Activated T-cell treated with anti-CD3 and anti-CD28 coated beads, Interleukin-2, amount 50 U/mL, for 48 hours (primary cell): ENCODE measurements around the gene TET1.
"Not testable (repeated sequence)": the region's sequence is repeated elsewhere in the genome, so short reads cannot be mapped to it uniquely, and the experiment has no call there.

Source experiments
- DNase-seq, 2 experiments: peaks; one replicate each; pipeline ENCODE4 v3.0.0-alpha.2; 2020

The TET1 gene

DNA sequence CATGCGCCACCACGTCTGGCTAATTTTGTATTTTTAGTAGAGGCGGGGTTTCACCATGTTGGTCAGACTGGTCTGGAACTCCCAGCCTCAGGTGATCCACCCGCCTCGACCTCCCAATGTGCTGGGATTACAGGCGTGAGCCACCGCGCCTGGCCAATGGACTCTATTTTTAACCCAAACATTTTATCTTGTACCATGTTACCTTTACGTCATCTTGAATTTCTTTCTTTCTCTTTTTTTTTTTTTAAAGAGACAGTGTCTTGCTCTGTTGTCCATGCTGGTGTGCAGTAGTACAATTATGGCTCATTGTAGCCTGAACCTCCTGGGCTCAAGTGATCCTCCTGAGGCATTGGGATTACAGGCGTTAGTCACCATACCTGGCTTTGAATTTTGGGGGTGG, 57.6 kb downstream of the TET1 start:
- DNase-seq = not testable (repeated sequence)

GRCh38 chr10:68618234-68618633, 58.1 kb downstream of the TET1 start:
- DNase-seq = no peak

GRCh38 chr10:68619595-68619994, 59.5 kb downstream of the TET1 start:
- DNase-seq = no peak

DNA sequence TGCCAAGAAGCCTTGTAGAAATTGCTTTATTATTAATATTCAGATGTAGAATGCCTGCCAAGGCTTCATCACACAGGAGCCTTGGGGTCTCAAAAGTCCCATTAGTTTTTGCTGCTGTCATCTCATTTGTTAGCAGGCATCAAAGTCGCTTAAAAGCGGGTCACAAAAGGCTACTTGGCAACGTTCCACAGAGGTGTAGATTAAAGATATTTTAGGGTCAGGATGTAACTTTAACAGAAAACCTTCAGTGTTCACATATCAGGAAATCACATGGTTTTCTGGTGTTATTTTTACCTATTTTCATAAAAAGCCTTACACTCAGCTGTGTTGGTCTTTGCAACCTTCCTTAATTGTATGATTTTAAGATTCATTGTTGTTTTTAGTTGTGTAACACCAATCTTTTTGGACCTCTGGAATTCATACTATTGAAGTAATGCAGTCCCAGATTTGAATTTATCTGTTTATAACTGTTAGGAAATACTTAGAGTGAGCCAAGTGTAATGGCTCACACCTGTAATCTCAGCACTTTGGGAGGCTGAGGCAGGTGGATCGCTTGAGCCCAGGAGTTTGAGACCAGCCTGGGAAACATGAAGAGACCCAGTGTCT, 65.3 kb downstream of the TET1 start:
- DNase-seq = no peak

DNA sequence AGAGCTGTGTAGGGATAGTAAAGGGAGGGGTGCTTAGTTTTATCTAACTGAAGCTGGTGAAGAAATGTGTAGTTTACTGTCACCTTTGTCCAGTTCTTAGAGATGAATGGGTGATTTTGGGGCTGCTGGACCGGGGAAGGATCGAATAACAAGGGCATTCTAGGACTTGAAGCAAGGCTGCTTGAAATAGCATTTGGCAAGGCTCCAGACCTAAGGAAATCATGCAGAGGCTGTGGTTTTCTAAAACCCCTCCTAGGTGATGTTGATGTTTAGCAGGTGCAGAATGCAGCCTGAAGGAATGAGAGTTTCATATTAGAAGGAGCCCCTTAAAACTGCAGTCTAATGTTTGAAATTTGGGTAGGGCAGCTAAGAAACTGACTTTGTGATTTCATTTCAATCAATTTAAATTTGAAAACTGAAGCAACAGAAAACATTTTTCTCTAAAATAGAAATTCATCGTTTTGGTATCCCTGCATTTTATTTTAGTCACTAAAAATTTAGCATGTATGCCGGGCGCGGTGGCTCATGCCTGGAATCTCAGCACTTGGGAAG, 68.5 kb downstream of the TET1 start:
- no peak for DNase-seq

DNA sequence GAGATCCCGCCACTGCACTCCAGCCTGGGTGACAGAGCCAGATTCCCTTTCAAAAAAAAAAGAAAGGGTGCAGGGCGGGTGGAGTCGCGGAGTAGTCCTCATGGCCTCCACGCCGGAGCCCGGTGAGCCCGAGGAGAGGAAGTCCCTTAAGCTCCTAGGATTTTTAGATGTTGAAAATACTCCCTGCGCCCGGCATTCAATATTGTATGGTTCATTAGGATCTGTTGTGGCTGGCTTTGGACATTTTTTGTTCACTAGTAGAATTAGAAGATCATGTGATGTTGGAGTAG, 72.1 kb downstream of the TET1 start:
- not testable (repeated sequence) for DNase-seq

DNA sequence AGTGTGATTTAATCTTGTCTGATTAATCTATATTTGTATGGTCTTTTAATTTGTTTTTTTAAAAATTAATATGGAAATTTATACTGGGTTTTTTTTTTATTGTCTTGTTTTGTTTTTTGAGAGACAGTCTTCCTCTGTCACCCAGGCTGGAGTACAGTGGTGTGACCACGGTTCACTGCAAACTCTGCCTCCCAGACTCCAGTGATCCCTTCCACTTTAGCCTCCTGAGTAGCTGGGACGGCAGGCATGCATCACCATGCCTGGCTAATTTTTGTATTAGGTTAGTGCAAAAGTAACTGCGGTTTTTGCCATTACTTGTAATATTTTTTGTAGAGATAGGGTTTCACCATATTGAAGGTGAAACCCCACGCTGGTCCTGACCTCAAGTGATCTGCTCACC, 73.1 kb downstream of the TET1 start:
- DNase-seq = no peak

GRCh38 chr10:68633816-68634466, 73.8 kb downstream of the TET1 start:
- DNase-seq = no peak

GRCh38 chr10:68636335-68636734, 76.2 kb downstream of the TET1 start:
- DNase-seq = no peak

DNA sequence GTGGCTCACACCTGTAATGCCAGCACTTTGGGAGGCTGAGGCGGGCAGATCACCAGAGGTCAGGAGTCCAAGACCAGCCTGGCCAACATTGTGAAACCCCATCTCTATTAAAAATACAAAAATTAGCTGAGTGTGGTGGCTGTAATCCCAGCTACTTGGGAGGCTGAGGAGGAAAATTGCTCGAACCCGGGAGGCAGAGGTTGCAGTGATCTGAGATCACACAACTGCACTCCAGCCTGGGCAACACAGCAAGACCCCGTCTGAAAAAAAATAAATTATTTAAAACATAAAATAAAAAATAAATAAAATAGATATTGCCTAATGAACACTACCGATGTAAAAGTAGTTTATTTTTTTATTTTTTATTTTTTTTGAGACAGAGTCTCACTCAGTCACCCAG, 83.4 kb downstream of the TET1 start:
- DNase-seq = not testable (repeated sequence)

- no peak for DNase-seq
Measured at GRCh38 chr10:68647672-68648341, 87.7 kb downstream of the TET1 start.

- no peak for DNase-seq
Measured at GRCh38 chr10:68655620-68656126, 95.5 kb downstream of the TET1 start.

DNA sequence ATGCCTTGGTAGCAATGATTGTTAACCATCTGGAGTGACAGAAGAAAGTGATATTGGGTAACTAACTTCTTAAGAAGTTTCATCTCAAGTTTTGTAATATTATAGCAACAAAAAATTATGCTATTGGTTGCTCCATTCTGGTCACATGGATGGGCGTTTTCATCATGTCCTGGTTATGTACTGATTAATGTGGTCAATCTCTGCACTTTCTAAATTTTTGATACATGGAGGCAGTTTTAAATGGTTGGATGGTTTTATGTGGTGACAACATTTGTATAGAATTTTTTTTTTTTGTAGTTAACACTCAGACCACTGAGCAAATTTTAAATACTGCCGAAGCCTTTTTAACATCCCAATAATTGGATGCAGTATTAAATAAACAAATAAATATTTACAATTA, 105.7 kb downstream of the TET1 start:
- DNase-seq = no peak

DNA sequence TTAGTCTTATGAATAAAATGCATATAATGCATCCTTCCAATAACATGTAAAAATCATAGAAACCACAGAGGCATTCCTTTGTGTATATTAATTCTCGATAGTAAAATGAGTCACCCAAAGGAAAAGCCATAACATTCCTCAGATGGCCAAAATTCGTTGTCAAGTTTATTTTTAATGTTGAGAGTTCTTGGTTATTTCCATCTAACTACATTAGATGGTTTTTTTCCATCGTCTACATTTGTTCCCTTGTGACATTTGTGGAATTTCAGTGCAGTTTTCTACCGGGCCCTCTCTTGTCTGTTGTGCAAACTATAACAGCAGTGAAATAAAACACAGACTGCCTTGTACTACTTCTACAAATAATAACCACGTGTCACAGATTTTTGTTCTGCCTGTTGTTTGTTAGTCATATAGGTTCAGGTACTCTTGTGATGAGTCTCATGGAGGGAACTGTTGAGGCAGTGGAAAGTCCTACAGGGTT, 106.2 kb downstream of the TET1 start:
- DNase-seq = no peak

DNA sequence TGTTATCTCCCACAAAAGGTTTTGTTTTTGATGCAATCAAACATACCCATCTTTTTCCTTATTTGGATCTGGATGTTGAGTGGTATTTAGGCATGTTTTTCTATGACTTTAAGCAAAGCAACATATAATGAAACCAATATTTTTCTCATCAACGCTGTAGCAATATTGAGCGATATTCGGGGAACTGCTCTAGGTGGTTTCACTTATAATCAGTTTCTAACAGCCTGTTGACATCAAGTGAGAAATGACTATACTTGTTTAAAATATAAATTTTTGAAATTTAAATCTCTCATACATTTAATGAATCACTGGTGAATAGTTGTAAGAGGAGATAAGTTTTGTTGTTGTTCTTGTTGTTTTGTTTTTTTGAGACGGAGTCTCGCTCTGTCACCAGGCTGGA, 108.1 kb downstream of the TET1 start:
- DNase-seq = no peak

DNA sequence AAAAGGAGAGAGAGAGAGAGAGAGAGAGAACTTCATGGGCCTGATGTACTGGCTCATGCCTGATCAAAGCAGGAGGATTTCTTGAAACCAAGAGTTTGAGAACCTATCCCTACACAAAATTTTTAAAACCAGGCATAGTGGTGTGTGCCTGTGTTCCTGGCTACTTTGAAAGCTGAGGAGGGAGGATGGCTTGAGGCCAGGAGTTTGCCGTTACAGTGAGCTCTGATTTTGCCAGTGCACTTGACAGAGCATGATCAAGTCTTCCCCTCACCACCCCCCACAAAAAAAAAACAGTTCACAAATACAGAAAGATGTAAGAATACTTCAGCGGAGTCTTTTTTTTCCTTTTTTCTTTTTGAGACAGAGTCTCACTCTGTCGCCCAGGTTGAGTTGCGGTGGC, 108.8 kb downstream of the TET1 start:
- DNase-seq = no peak

DNA sequence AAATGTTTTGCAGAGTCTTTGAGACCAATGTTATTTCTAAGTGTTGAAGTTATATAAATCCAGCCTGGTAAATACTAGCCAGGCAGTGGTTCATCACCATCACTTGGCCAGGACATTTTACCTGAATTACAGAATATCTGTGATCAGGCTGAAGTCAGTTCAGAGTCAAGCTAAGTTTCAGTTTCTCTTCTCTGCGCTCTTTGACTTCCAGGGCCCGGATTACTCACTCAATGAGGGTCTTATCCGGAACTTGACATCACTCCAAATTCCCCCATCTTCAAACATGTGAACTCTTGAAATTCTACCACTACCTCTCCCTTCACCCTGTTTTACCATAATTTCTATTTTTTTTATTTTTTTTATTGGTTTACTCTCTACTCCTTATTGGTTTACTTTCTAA, 124.3 kb downstream of the TET1 start:
- DNase-seq = no peak

DNA sequence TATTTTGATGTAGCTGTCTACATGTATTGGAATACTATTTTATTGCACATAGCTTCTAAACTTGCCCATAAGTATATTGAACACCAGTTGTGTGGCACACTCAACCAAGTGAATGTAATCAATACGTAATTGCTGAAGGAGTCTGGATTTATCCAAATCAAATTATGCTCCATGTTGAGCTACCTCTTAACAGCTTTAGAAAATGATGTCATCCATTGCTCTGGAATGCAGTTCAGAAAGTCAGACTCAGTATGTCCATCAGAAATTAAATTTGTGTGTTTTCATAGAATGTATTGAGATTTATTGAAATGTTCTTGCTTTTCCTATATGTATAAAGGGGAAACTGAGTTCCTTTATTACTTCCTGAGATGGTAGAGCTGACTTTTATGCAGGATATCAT, 135.9 kb downstream of the TET1 start:
- DNase-seq = no peak

DNA sequence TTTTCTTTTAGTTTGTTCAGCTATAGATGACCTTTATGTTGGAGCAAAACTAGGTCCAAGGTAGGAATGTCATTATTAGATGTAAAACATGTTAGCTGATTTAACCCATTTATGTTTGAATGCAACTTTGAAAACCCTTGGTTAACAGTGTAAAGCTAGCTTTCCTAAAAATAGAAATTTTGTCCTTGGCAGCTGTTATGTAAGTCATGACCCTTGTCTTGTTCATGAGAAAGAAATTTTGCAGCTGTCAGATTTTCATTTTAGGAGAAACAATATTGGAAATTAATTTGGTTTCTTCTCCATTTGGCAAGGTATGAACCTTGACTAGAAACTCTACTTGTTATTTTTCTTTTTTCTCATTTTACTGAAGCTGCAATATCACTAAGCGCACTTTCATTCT, 137.0 kb downstream of the TET1 start:
- no peak for DNase-seq

DNA sequence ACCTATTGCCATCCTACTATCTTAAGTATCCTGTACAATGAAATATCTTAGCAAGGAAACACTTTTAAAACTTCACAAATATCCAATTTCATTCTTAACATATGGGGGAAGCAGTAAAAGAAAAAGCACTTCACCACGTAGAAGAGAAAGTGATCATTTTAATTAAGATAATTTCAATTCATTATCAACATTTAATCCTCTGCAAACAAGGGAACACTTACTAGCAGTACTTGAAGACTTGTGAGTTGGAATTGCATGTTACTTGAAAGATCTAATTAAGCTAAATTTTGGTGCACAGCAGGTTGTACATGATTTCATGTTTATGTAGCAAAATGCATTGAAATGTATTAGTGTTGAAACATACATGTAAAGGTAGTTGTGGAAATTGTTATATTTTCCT, 140.1 kb downstream of the TET1 start:
- DNase-seq = no peak

DNA sequence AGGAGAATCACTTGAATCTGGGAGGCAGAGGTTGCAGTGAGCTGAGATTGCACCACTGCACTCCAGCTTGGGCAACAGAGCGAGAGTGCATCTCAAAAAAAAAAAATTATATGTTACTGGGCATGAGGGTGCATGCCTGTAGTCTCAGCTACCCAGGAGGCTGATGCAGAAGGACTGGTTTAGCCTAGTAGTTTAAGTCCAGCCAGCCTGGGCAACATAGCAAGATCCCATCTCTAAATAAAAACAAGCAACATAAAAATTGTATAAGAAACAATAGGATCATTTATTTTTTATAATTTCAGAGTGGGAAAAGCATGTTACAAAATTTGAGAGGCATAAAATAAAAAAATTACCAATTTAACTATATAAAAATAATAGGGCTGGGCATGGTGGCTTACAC, 145.4 kb downstream of the TET1 start:
- DNase-seq = no peak

- not testable (repeated sequence) for DNase-seq
Measured at GRCh38 chr10:68708987-68709386, 148.8 kb downstream of the TET1 start.

DNA sequence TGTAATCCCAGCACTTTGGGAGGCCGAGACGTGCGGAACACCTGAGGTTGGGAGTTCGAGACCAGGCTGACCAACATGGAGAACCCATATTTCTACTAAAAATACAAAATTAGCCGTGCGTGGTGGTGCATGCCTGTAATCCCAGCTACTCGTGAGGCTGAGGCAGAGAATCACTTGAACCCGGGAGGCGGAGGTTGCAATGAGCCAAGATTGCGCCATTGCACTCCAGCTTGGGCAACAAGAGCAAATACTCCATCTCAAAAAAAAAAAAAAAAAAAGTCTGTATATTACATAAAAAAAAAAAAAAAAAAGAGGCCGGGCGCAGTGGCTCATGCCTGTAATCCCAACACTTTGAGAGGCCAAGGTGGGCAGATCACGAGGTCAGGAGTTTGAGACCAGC, 152.9 kb downstream of the TET1 start:
- DNase-seq = not testable (repeated sequence)

- no peak for DNase-seq
Measured at GRCh38 chr10:68717435-68717834, 157.3 kb downstream of the TET1 start.
